ENCODE measurements around the gene PDE4C. TPM values are rescaled to one million over a fixed set of nuclear protein-coding genes. Genes with fewer than 3 reads are reported as not detected.

PDE4C gene
- total RNA-seq, 1 donor from 2014 or later = 0.85 TPM

DNA sequence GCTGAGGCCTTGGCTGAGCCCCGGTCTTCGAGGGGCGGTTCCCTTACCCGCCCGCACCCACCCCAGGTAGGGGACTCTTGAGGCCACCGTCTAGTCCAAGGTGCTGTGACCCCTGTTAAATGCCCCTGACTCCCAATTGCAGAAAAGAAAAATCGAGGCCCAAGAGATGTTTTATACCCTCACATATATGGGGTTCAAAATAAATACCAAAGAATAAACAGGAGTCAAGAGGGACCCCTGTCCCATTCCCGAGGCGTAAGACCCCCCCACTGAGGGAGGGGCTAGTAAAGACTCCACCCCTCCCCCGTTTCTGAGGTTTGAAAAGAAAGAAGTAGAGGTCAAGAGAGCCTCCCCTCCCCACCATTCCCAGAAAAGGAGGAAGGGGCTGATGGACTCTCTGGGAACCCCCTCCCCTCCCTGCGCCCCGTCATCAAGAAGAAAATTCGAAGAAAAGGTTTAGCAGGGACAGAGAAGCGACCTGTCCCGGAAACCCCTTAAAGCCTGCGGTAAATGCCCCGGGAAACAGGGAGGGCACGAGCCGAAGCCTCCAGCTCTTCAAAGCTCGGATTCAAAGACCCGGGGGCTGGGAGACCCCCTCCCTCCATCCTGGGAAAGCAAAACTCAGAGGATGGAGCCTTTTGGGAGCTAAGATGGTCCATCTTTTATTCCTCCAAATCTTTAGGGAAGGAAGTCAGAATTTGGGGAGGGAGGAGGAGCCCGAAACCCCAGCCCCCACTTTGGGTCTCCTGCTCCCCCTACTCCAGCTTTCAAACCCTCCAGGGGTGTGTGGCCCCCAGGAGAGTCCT lies 21.6 kb downstream of the PDE4C start:
- Mint-ChIP-seq H3K9me3 (ENCODE audit: unreplicated experiment) (no peaks in the 10 kb centered on the region), H3K36me3 (ENCODE audit: low read depth, unreplicated experiment) (peaks cover 10% of the 10 kb centered on the region), H3K4me1 (ENCODE audit: unreplicated experiment) (peaks cover 4% of the 10 kb centered on the region), H3K27me3 (ENCODE audit: unreplicated experiment) (peaks cover 10% of the 10 kb centered on the region), H3K4me3 (ENCODE audit: unreplicated experiment) (peak overlapping the region; percentile 94), H3K27ac (ENCODE audit: unreplicated experiment) (peak overlapping the region; percentile 94)
- TF ChIP-seq, protein P1, sequence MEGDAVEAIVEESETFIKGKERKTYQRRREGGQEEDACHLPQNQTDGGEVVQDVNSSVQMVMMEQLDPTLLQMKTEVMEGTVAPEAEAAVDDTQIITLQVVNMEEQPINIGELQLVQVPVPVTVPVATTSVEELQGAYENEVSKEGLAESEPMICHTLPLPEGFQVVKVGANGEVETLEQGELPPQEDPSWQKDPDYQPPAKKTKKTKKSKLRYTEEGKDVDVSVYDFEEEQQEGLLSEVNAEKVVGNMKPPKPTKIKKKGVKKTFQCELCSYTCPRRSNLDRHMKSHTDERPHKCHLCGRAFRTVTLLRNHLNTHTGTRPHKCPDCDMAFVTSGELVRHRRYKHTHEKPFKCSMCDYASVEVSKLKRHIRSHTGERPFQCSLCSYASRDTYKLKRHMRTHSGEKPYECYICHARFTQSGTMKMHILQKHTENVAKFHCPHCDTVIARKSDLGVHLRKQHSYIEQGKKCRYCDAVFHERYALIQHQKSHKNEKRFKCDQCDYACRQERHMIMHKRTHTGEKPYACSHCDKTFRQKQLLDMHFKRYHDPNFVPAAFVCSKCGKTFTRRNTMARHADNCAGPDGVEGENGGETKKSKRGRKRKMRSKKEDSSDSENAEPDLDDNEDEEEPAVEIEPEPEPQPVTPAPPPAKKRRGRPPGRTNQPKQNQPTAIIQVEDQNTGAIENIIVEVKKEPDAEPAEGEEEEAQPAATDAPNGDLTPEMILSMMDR (IDR thresholded peaks at IDR 0.05; ENCODE audit: unreplicated experiment) = no peak
- DNase-seq (ENCODE audit: low spot score) = peak; percentile 82

DNA sequence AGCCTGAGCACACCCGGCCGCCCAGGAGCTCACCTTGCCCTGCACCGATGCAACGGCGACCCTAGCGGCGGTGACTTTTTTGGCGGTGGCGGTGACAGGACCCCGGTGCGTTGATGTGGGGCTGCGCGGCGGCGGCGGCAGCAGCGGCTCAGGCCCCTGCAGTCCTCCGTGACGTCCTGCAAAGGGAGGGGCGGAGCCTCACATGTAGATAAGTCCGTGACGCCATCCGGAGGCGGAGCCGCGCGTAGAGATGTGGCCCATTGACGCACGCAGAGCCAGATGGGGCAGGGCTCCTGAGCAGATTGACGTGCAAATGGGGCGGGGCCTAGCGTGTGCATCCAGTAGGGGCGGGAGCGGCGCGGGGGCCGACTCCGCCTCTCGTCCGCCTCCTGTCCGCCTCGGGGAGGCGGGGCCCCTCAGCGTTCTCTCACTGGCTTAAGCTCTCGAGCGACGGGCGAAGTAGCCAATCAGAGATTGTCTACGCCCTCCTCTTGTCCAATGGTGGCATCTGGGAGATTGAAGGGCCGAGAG lies 22.3 kb downstream of the PDE4C start, which contains the start of gene RAB3A:
RAB3A (minus strand) TSS at position 180 of the 531 bp plus-strand sequence. CDS start 1,302 bp downstream, outside the sequence.
- Mint-ChIP-seq H3K36me3 (ENCODE audit: low read depth, unreplicated experiment) (peaks cover 10% of the 10 kb centered on the region), H3K4me3 (ENCODE audit: unreplicated experiment) (peak within 1 kb of the TSS; percentile 94), H3K4me1 (ENCODE audit: unreplicated experiment) (peaks cover 4% of the 10 kb centered on the region), H3K27ac (ENCODE audit: unreplicated experiment) (peak within 1 kb of the TSS; percentile 94), H3K9me3 (ENCODE audit: unreplicated experiment) (no peaks in the 10 kb centered on the region), H3K27me3 (ENCODE audit: unreplicated experiment) (peaks cover 10% of the 10 kb centered on the region)
- DNase-seq (ENCODE audit: low spot score) = peak; percentile 99
- TF ChIP-seq, protein P1 (IDR thresholded peaks at IDR 0.05; ENCODE audit: unreplicated experiment) = no peak

DNA sequence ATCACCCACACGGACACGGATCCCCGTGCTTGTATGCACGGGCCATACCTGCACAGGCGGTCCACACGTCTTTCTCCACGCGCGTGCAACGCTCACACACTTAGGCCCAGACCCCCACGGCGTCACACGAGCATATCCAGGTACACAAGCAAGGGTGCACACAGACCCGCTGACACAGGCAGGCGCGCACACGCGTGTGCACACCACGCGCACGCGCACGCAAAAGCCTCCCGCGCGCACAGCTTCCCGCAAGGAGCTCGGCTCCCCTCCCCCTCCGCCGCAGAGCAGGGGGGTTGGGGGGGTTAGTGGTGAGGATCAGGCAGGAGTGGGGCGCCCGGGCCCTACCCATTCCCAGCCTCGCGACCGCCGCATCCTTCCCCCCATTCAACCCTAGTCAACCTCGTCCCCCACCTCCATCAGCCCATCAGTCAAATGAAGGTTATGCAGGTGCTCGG lies 22.8 kb downstream of the PDE4C start:
- H3K27me3 Mint-ChIP-seq (ENCODE audit: unreplicated experiment) = peaks cover 10% of the 10 kb centered on the region
- H3K9me3 Mint-ChIP-seq (ENCODE audit: unreplicated experiment) = no peaks in the 10 kb centered on the region
- TF ChIP-seq, protein P1 (IDR thresholded peaks at IDR 0.05; ENCODE audit: unreplicated experiment) = no peak
- H3K4me1 Mint-ChIP-seq (ENCODE audit: unreplicated experiment) = peaks cover 4% of the 10 kb centered on the region
- DNase-seq (ENCODE audit: low spot score) = peak; percentile 18
- peaks cover 10% of the 10 kb centered on the region for H3K36me3 Mint-ChIP-seq (ENCODE audit: low read depth, unreplicated experiment)
- no peak overlapping the region for H3K27ac Mint-ChIP-seq (ENCODE audit: unreplicated experiment)
- peak overlapping the region; percentile 94 for H3K4me3 Mint-ChIP-seq (ENCODE audit: unreplicated experiment)

DNA sequence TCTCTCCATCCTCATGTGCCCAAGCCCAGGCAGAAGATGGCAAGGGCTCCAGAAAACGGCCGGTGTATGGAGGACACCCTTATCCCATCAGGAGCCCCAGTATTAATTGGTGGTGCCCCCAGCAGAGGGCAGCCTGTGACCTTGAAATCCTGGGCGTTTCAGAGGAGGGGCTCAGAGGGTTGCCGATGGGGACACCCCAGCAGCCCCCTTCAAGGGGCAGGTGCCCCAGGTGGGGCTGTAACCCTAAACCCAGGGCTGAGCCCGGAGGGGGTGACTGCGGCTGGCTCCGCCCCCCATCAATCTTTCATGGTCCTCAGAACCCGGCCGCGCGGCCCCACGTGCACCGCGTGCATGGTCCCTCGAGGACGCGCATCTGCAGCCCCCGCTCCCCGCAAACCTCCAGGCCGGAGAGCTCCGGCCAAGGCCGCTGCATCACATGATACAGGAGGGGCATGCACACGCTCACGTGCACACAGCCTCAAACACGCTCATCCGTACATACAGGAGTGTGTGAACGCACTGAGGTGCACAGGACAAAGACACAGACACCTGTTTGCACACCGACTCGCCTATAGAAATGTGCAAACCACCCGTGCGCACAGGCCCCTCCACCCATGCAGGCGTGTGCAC lies 23.3 kb downstream of the PDE4C start:
- Mint-ChIP-seq H3K27ac (ENCODE audit: unreplicated experiment) (no peak overlapping the region), H3K9me3 (ENCODE audit: unreplicated experiment) (no peaks in the 10 kb centered on the region), H3K4me1 (ENCODE audit: unreplicated experiment) (peaks cover 4% of the 10 kb centered on the region), H3K4me3 (ENCODE audit: unreplicated experiment) (peak overlapping the region; percentile 94), H3K27me3 (ENCODE audit: unreplicated experiment) (peaks cover 13% of the 10 kb centered on the region), H3K36me3 (ENCODE audit: low read depth, unreplicated experiment) (peaks cover 10% of the 10 kb centered on the region)
- TF ChIP-seq, protein P1 (IDR thresholded peaks at IDR 0.05; ENCODE audit: unreplicated experiment) = peak; percentile 27
- peak; percentile 31 for DNase-seq (ENCODE audit: low spot score)
